HT-29 (cell line): Measurements from ENCODE around the gene NECAB2. TPM values are rescaled to one million over a fixed set of nuclear protein-coding genes. Genes with fewer than 3 reads are reported as not detected.

Source experiments
- DNase-seq: peaks from one replicate; pipeline ENCODE4 v3.0.0-alpha.2; 2015; ENCODE audit warnings: low spot score
- total RNA-seq: library from RNA; depleted of rRNA; stranded (reverse); fragments of >200 nt; shearing (Covaris generic); gene quantifications from 2 replicates; pipeline ENCODE4 v1.2.3, GENCODE V29; 2014; rRNA removed

NECAB2 gene
- 0.10 TPM in 1 of 2 replicates, not detected in the other for total RNA-seq

DNA sequence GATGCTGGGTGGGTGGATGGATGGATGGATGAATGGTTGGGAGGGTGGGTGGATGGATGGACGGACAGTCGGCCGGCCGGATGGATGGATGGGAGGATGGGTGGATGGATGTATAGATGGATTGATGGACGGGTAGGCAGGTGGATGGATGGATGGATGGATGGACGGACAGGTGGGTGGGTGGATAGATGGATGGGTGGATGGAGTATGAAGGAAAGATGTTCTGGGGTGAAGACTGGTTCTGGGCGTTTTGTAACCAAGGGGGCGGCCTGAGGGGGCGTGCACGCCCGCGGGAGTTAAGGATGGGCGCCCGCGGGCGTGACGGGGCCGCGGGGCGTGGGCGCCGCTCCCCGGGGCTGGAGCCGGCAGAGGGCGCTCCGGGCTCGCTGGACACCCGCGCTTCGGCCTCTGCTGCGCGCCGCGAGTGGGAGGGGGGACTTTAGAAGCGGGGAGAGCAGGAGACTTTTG is at the start of gene NECAB2:
TSS of gene NECAB2 (plus strand) at position 407 of the 468 bp plus-strand sequence. CDS start 405 bp downstream, outside the sequence.
- DNase-seq: peak; percentile 27

DNA sequence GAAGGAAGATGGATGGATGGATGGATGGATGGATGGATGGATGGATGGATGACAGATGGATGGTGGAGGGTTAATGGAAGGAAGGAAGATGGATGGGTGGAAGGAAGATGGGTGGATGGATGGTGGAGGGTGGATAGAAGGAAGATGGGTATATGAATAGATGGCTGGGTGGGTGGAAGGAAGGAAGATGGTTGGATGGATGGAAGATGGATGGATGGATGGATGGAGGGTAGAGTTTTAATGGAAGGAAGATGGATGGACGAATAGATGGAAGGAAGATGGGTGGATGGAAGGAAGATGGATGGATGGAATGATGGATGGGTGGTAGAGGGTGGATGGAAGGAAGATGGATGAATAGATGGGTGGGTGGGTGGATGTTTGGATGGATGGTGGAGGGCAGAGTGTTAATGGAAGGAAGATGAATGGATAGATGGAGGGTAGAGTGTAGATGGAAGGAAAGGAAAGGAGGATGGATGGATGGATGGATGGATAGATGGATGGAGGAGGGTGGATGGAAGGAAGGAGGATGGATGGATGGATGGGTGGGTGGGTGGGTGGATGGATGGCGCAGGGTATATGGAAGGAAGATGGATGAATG is 47.1 kb upstream of the NECAB2 start:
- DNase-seq: no peak

DNA sequence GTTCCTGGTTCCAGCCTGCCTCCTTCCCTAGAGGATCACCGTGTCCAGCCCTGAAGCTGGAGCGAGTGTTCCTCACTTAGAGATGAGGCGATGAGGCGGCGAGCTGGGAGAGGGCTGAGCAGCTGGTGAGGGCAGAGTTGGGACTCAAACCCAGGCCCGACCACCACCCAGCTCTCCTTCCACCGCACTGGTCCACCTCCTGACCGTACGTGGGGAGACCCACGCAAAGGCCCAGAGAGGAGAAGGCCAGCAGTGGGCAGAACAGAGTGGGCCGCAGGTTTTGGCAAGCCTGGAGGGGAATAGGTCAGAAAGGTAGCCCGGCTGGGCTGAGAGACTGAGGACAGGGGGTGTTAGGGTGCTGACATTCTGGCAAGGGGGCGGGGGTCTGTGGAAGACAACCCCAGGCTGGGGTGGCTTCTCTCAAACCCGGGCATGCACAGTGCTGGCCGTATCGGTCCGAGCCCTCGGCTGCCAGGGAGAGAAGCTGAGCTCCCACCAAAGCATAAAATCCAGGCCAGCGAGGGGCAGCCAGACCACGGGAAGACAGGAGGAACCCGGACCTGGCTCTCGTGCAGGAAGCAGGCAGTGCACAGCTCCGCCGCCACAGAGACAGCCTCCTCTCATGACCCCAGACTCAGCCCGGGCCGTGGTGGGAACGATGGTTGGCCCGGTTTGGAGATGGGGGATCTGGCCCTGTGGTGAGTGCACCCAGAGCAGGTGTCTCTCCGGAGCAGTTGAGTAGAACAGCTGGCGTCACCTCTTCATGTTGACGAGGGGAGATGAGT is 44.3 kb upstream of the NECAB2 start:
- DNase-seq: no peak

DNA sequence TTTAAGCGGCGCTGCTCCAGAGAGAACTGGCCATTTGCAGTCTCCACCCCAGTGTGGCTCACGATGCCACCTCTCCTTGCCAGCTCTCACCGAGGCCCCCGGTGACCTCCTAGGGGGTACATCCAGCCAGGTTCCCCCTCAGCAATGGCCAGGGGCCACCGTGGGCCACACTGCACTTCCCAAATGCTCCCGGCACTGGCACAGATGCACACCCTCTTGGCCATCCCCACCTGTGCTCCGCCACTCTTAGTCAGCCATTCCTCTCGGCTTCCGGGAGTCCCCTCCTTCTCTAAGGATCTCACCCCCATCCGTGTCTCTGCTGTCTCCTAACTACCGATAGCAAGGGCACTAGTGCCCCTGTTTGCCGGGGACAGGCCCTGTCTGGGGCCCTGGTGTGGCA is 43.4 kb upstream of the NECAB2 start:
- no peak for DNase-seq

DNA sequence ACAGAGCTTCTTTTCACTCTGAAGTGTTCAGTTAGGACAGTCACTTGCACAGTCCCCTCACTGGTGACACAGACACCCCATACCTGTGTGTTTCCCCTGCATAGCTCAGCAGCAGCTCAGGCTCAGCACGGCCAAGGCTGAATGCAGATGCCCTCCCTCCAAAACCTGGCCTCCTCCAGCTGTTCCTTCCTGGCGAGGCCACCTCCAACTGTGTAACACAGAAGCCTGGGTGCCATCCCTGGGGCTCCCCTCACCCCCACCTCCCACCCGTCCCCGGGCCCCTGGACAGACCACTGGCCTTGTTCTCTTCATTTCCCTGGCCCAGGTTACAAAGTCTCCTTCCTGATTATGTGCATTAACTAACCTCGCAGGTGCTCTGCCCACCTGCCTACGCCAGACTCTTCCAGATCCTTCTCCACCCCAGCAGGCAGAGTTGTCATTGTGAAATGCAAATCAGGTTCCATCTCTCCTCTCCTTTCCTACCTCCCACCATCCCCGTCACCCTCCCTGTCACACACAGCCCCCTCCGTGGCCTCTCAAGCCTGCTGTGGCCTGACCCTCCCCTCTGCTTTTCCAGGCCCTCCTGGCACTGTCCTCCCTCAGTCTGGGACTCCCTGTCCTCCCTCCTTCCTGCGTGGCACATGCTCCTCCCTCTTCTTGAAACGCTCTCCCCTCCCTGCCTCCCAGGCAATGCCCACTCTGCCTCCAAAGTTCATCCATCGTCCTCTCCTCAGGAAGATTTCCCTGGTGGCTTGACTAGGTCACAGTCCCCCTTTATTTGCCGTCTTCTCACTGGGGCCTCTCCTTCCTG is 42.7 kb upstream of the NECAB2 start:
- DNase-seq: no peak

DNA sequence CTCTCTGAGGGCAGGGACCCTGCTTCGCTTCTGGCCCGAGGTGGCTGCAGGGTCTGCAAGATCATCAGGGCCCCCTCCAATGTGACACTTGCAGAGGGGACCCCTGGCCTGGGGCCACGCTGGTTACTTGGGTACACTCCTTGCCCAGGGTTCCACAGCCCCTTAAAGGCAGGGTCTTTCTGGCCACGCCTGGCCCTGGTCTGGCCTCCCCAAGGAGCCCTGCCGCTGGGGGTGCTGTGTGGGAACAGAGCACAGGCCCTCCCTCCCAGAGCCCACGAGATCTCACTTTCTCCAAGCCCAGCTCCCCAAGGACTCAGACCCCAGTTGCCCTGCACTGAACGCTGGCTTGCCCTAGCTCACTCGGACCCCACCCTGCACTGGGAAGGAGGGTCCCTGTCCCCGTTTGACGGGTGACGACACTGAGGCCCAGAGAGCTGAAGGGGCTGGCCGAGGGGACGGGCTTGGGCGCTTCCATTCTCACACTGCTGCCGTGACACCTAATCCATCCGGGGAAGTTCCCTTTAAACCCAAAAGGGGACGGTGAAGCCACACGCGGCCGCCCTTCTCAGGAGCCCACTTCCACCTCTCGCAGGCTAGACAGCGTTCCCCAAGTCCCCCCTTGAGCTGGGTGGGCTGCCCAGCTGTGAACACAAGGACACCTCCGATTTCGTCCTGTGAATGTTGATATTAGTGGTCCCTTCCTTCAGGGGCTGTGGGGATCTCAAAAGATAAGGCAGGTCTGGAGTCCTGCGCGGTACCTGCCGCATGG is 41.9 kb upstream of the NECAB2 start:
- no peak for DNase-seq

DNA sequence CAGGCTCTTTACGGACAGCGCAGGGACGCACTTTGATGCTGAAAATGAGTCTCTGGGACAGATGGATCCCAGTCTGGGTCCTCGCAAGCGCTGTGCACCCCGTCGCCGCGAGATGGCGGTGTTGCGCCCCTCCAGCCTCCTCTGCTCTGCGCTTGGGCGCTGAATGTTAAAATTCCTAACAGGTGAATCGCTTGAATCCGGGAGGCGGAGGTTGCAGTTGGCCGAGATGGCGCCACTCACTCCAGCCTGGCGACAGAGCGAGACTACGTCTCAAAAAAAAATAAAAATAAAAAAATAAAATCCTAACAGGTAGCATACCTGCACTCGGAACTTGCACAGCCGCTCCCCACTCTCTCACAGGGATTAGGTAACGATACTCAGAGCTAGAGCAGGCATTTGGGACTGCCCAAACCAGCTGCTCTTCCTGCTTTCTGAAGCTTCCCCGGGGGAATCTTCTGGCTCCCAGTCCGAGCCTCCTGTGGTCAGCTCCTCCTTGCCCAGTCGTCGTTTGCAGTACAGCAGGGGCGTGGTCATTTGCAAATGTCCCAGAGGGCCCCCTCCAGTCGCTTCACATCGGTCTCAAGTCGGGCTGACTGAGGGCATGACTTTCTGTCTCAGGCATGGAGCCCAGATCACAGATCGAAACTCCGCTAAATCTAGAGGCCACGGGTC is 41.2 kb upstream of the NECAB2 start:
- DNase-seq: peak; percentile 90

DNA sequence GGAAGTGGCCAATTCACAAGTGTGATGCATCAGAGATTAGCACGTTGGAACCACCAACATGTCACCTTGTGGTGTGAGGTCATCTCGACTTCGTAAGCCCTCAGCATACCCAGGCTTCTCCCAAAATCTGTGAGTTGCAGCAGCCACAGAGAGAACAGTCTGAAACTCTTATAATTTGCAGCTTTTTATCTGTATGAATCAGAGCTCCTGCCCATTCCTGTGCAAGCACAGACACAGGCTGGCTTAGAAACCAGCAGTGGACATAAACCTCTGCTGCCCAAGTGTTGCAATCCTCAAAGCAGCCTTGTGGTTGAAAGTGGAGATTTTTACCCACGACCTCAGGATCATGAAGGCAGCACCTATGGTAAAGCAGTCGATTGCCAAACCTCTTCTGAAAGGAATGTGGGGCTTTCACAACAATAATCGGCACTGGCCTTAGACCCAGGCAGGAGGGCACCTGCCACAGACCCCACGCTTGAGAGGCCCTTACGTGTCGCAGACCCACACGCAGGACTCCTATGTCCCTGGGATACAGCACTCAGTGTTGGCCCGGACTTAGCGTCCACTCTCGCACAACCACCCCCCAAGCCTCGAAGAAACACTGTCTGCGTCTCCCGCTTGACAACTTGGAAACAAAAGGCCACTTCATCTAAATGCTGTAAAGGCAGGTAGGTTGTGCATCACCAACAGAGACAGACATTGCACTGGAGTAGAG is 39.5 kb upstream of the NECAB2 start:
- DNase-seq: no peak

DNA sequence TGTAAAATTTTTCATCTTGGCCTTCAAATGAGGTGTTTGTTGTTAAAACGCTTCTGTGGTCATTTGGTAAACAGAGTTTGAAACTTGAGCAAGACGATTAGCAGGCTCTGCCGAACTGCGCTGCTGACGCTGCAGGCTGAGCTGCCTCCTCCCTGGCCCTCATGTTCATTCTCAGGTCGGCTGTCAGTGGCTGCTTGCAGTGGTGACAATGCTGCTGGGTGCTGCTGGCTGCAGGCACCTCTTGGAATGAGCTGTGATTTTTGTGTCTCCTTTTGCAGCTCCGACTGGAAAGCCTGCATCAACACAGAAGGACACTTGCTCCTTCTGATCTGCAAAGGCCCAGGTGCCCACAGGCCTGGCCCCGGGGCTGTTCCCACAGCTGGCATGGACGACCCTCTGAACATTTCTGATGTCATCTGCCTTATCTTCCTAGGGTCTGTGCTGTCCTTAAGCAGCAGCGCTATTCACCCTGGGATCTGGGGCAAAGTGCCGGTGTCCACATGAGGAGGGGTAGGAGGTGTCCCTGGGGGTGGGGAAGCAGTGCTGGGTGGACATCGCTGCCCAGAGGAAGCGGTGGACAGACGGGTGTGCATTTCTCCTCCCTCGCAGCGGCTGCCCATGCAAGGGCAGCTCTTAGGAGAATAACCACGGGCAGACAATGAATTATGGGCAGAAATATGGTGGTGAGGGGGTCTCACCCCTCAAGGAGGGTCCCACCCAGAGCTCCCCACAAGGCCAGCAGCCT is 38.1 kb upstream of the NECAB2 start:
- no peak for DNase-seq

DNA sequence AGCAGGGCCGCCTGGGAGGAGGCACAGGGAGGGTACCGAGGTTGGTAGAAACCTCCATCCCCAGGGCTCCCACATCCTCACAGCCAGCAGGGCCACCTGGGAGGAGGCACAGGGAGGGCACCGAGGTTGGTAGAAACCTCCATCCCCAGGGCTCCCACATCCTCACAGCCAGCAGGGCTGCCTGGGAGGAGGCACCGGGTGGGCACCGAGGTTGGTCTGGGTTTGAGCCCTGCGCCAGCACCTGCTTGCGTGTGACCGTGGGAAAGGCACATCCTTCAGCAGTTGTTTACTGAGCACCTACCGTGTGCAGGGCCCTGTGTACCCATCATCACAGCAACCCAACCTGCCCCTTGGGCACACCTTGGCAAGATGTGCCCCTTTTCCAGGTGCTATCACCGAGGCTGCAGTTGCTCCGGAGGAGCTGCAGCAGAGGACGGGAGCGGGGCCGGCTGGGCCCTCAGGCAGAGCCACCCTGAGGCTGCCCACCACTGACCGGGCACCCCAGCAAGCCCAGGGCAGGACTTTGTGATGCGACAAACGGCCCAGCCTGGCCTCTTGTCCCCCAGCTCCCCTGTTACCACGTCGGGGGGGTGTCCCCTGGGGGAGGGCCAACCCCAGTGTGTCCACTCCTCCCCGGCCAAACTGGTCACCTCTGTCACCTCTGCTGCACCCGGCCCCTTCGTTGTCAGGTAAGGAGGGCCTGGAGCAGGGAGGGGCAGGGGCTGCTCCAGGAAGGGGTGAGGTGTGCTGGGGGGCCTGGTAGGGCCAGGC is 37.1 kb upstream of the NECAB2 start:
- DNase-seq: no peak

DNA sequence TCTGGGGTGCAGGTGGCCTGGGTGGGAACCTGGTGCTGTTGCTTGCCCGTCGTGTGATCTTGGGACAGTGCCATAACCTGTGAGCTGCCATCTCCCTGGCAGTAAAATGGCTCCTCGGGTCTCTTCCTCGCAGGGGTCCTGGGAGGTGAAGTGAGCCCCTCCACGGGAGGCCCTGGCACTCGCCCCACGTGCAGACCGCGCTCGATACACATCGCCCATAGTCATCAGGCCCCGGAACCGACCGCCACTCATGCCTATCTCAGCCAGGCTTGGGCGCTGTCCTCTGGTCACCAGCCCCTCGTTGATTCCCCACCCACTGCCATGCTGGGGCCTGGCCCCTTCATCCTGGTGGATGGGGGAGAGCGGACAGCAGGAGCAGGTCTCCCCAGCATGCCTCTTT is 36.5 kb upstream of the NECAB2 start:
- DNase-seq: no peak

DNA sequence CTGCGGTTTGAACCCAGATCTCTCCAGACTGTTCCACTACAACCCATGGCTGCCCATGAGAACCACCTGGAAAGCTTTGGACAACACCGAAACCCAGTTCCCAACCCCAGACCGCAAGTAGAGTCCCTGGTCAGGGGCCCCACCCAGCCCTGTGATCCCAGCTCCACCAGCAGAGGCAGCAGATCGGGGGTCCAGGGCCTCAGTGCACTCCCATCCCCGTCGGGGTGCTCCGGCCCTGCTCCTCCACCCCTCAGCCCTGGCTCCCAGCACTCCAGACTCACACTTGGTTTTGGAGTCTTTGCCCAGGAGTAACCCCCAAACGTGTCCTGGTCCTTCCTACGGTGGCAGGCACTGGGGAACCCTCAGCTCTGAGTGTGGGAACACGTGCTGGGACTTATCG is 35.7 kb upstream of the NECAB2 start:
- no peak for DNase-seq

DNA sequence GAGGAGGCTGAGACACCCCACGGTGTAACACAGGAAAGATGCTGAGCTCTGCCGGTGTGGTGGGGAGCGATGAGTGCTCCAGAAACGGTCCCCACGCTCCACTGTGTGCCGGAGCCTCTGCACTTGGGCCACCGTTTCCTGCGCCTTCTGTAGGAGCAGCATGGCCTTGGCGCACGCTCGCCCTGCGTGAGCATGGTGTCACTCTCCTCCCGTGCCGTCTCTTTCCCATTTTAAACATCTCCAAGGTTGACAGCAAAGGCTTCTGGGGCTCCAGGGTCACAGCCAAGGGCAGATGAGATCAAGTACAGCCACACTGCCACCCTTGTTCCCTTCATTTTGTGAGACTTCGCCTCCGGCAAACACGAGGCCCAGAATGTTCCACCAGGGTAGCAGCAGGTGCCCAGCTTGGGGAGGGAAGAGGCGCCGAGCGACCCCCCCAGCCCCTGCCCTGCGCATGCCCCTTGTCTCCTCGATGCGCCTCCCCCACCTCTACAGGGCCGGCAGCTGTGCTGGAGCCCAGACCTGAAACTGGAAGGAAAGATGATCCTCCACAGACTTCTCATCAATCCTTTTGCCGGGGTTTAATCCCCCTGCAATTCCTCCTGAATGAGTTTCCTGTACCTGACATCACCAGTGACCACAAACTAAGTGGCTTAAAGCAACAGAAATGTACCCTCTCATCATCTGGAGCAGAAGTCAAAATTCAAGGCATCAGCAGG is 34.9 kb upstream of the NECAB2 start:
- no peak for DNase-seq

DNA sequence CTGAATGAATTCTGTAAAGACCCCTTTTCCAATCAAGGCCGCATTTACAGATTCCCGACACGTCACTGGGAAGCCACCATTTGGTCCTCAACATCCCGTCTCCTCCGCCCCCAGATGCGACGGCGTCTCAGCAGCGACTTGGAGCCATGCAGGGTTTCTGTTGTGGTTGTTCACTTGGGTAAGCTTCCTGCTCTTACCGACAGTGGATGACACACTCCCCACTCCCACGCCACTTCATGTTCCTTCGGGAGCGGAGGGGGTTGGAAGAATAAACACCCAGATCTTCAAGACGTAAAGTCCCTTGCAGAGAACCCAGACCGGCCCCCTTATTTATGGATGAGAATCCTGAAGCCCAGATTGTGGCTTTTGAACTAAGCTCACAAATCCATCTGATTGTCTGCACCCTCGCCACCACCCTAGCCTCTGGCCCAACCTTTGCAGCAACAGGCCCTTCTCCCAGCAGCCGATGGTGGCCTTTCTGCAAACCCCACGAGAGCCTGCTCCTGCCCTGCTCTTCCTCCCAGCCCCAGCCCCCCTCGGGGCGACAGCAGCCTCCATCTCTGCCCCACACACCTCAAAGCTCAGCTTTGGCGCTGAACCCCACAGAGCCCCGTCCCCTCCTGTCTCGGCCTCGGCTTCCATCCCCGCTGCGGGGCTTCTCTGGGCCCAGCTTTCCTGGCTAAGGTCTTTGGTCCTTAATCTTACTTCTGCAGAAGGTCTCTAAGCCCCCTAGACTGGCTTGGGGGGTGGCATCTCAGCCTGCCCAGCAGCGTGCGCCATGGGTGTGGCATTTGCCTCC is 34.0 kb upstream of the NECAB2 start:
- DNase-seq: no peak

DNA sequence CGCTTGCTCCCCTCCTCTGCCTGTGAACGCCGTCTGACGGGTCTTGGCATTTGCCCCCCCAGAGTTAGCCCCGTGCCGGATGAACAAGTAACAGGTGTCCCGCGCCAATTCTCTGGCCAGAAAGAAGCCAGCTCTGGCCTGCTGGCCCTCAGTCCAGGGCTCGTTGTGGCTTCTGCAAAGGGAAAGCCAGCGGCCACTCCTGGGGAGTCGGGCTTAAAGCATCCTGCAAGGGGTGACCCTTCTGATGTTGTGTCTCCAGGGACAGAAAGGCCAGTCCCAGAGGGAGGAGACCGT is 33.4 kb upstream of the NECAB2 start:
- no peak for DNase-seq

DNA sequence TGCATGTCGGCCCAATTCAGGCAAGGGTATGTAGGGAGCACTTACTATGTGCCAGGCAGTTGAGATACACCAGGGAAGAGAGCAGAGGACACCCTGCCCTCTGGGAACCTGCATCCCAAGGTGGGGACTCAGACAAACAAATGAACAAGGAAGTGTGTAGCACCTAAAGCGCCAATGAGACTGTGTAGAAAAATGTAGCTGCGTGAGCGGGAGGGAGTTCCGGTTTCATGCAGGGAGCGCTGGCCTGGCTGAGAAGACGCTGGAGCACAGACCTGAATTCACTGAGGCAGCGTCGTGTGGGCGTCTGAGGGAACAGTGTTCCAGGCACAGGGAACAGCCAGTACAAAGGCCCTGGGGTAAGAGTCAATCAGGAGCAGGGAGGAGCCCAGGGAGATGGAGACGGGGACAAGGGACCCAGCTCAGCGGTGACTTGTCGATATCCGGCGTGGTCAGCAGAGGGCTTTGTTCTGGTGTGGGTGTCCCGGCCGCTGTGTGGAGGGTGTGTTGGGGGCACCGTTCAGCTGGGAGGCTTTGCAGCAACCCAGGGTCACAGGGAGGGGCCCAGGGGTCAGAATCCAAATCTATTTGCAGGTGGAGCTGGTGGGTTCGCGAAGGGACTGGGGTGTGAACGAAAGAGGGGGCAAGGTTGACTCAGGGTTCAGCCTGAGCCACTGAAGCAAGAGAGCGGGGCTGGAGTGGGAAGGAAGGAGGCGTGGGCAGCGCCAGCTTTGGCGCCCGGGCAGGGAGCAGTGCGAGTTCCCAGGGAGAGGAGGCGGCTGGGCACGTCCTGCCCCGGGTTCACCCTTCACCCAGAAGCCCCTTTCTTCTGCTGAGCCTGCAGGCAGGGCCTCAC is 32.8 kb upstream of the NECAB2 start:
- DNase-seq: no peak

DNA sequence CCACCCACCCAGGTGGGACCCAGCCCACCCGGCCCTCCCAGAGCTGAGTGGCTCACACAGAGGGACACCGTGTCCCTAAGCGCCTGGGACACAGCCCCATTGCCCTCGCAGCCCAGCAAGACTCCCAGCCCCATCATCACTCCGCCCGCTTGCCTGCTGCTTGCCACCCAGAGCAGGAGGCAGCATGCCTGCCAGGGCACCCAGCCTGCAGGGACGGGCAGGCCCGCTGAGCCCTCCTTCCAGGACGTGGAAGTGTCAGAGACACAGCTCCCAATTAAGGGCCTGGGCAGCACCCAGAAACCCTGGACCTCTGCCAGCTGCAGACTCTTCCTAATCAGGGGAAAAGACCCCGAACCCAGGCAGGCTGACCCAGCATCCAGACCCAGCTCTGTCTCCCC is 32.2 kb upstream of the NECAB2 start:
- DNase-seq: no peak
